ENCODE data around the gene LAMB4.

- TF ChIP-seq REST (IDR thresholded peaks at IDR 0.05; ENCODE audit: unreplicated experiment): no peak
- TF ChIP-seq EZH2phosphoT487 (IDR thresholded peaks at IDR 0.05; ENCODE audit: unreplicated experiment): no peak
- no peak for TF ChIP-seq POLR2AphosphoS5 (IDR thresholded peaks at IDR 0.05; ENCODE audit: low read depth)
- no peak for TF ChIP-seq CTCF (conservative IDR thresholded peaks at IDR 0.05; ENCODE audit: low read depth in 2 of 2)
- TF ChIP-seq ZNF114 (CRISPR knock-in tag; IDR thresholded peaks at IDR 0.05): no peak
These were observed 19.0 kb upstream of the LAMB4 start for GRCh38 chr7:108149119-108149518.

Data from GM23338 (cell line).